ENCODE measurements around the gene HOXB3.

- TF ChIP-seq POLR2AphosphoS5 (IDR thresholded peaks at IDR 0.05): no peak
- no peak for TF ChIP-seq CTCF (IDR thresholded peaks at IDR 0.05)
- no peak for TF ChIP-seq POLR2A (IDR thresholded peaks at IDR 0.05)
- TF ChIP-seq EP300 (IDR thresholded peaks at IDR 0.05): no peak
These were observed 39.3 kb upstream of the HOXB3 start for GRCh38 chr17:48629411-48629759.

All from upper lobe of left lung (tissue), 4 donors.